H1 (cell line): ENCODE results near the gene ENDOU. TPM values are rescaled to one million over a fixed set of nuclear protein-coding genes. Genes with fewer than 3 reads are reported as not detected.

Experiments
- CTCF ChIA-PET: fragments of 300-600 bp; sonication (Branson Sonifier 250); formaldehyde crosslinking; loops from one replicate; lab custom pipeline; 2021; ENCODE audit not compliant: partially characterized antibody; lab: Charles Lee
- POLR2A ChIA-PET: fragments of 300-600 bp; sonication (Branson Sonifier 250); formaldehyde crosslinking; loops from one replicate; lab custom pipeline; 2021; ENCODE audit warnings: inconsistent platforms; ENCODE audit not compliant: partially characterized antibody; lab: Charles Lee
- DNase-seq, 2 experiments: peaks; one replicate each; pipeline versions ENCODE4 v3.0.0 to v3.0.0-alpha.2; 2010 to 2022; ENCODE audit warnings: low spot score in 2 of 2, low read depth in 1 of 2, mixed read lengths in 1 of 2
- FAIRE-seq: peaks from 2 replicates; lab custom pipeline; 2011; peaks lifted over from hg19 to GRCh38; lab: Jason Lieb, UNC
- H2AFZ ChIP-seq: 2 replicates; pipeline ENCODE4 v1.8.1; 2012; ENCODE audit warnings: low read length, inconsistent platforms
- H2AK5ac ChIP-seq: 2 replicates; pipeline ENCODE4 v1.6.1; 2013; ENCODE audit warnings: low read depth, low read length
- H2BK120ac ChIP-seq: replicated peaks from 2 replicates; pipeline ENCODE3; 2013; ENCODE audit warnings: low read depth, low read length, inconsistent platforms
- H2BK12ac ChIP-seq: 2 replicates; pipeline ENCODE4 v1.6.1; 2013; ENCODE audit warnings: low read depth, low read length
- H2BK15ac ChIP-seq: 2 replicates; pipeline ENCODE4 v1.6.1; 2013; ENCODE audit warnings: low read length
- H2BK20ac ChIP-seq: 2 replicates; pipeline ENCODE4 v1.6.1; 2013; ENCODE audit warnings: low read length
- H2BK5ac ChIP-seq: 2 replicates; pipeline ENCODE4 v1.6.1; 2013; ENCODE audit warnings: low read depth, low read length
- H3K14ac ChIP-seq: 2 replicates; pipeline ENCODE4 v1.6.1; 2013; ENCODE audit warnings: inconsistent platforms; ENCODE audit not compliant: insufficient read length
- H3K18ac ChIP-seq: 2 replicates; pipeline ENCODE4 v1.6.1; 2013; ENCODE audit warnings: low read length; ENCODE audit errors: extremely low read depth
- H3K23ac ChIP-seq: 2 replicates; pipeline ENCODE4 v1.6.1; 2013; ENCODE audit warnings: inconsistent platforms; ENCODE audit not compliant: insufficient read length
- H3K23me2 ChIP-seq: 2 replicates; pipeline ENCODE4 v1.6.1; 2013; ENCODE audit warnings: low read depth, low read length
- H3K27ac ChIP-seq: 2 replicates; pipeline ENCODE4 v1.6.1; 2011; ENCODE audit warnings: low read depth, low read length, inconsistent platforms
- H3K27me3 ChIP-seq, 4 experiments: replicated peaks in 1 of 4; 1 replicate in 1 of 4; 2 replicates in 3 of 4; pipeline versions ENCODE4 v1.6.1 to v1.8.1; 2011 to 2013; ENCODE audit warnings: low read length in 3 of 4, mild to moderate bottlenecking in 3 of 4, inconsistent platforms in 2 of 4, mixed read lengths in 2 of 4, moderate library complexity in 1 of 4; ENCODE audit not compliant: control insufficient read depth in 3 of 4, insufficient read depth in 3 of 4; ENCODE audit errors: extremely low read depth in 1 of 4
- H3K36me3 ChIP-seq, 4 experiments: 2 replicates each; pipeline versions ENCODE4 v1.6.1 to v1.8.1; 2011 to 2013; ENCODE audit warnings: mild to moderate bottlenecking in 4 of 4, low read length in 3 of 4, moderate library complexity in 2 of 4, control low read depth in 1 of 4, inconsistent platforms in 1 of 4; ENCODE audit not compliant: insufficient read depth in 4 of 4, control insufficient read depth in 2 of 4
- H3K4ac ChIP-seq: replicated peaks from 2 replicates; pipeline ENCODE3; 2013; ENCODE audit warnings: low read length, low read depth, mixed read lengths, inconsistent platforms; ENCODE audit not compliant: insufficient read length
- H3K4me1 ChIP-seq, 4 experiments: replicated peaks in 1 of 4; 1 replicate in 1 of 4; 2 replicates in 3 of 4; pipeline versions ENCODE4 v1.6.1 to v1.8.1; 2011 to 2013; ENCODE audit warnings: low read length in 3 of 4, inconsistent platforms in 2 of 4, mixed read lengths in 1 of 4; ENCODE audit not compliant: insufficient read depth in 4 of 4, control insufficient read depth in 3 of 4
- H3K4me2 ChIP-seq, 2 experiments: 2 replicates each; pipeline versions ENCODE4 v1.6.1 to v1.8.1; 2011 to 2013; ENCODE audit warnings: low read depth in 2 of 2, low read length in 2 of 2, control low read depth in 1 of 2, inconsistent platforms in 1 of 2, mild to moderate bottlenecking in 1 of 2; ENCODE audit not compliant: insufficient read depth in 1 of 2
- H3K4me3 ChIP-seq, 4 experiments: fragments of 200-600, 300-600 bp in 1 of 4; sonication (generic), shearing (Covaris generic), sonication (Bioruptor Twin) in 1 of 4; 2 replicates each; pipeline versions ENCODE4 v1.5.1 to v1.8.1; 2011 to 2016; ENCODE audit warnings: low read length in 4 of 4, low read depth in 3 of 4, control low read depth in 2 of 4, inconsistent platforms in 2 of 4, mild to moderate bottlenecking in 2 of 4, mixed read lengths in 1 of 4, moderate library complexity in 1 of 4; ENCODE audit not compliant: insufficient read depth in 2 of 4; ENCODE audit errors: extremely low read depth in 1 of 4
- H3K56ac ChIP-seq: replicated peaks from 2 replicates; pipeline ENCODE3; 2013; ENCODE audit warnings: low read depth, mild to moderate bottlenecking, mixed read lengths, low read length, inconsistent platforms; ENCODE audit not compliant: insufficient read length
- H3K79me1 ChIP-seq: 2 replicates; pipeline ENCODE4 v1.6.1; 2013; ENCODE audit warnings: low read depth, low read length, control low read depth
- H3K79me2 ChIP-seq, 2 experiments: 2 replicates each; pipeline versions ENCODE4 v1.6.1 to v1.8.1; 2012 to 2013; ENCODE audit warnings: low read length in 2 of 2, mild to moderate bottlenecking in 2 of 2, inconsistent platforms in 1 of 2; ENCODE audit not compliant: insufficient read depth in 2 of 2, control insufficient read depth in 1 of 2
- H3K9ac ChIP-seq, 4 experiments: replicated peaks in 1 of 4; 1 replicate in 1 of 4; 2 replicates in 3 of 4; pipeline versions ENCODE4 v1.6.1 to v1.8.1; 2011 to 2013; ENCODE audit warnings: low read depth in 3 of 4, low read length in 3 of 4, control low read depth in 2 of 4, mild to moderate bottlenecking in 2 of 4, moderate library complexity in 2 of 4, inconsistent platforms in 1 of 4; ENCODE audit errors: extremely low read depth in 1 of 4
- H3K9me3 ChIP-seq, 2 experiments: 2 replicates each; pipeline versions ENCODE4 v1.6.1 to v1.8.1; 2012 to 2013; ENCODE audit warnings: mild to moderate bottlenecking in 2 of 2, moderate library complexity in 2 of 2, control low read depth in 1 of 2, inconsistent platforms in 1 of 2, low read depth in 1 of 2, low read length in 1 of 2, mixed read lengths in 1 of 2; ENCODE audit not compliant: insufficient read depth in 2 of 2
- H4K20me1 ChIP-seq, 2 experiments: replicated peaks in 1 of 2; 2 replicates each; pipeline versions ENCODE3 to v1.8.1; 2011 to 2013; ENCODE audit warnings: inconsistent platforms in 2 of 2, low read length in 2 of 2, mild to moderate bottlenecking in 1 of 2; ENCODE audit not compliant: insufficient read depth in 2 of 2, control insufficient read depth in 1 of 2
- H4K5ac ChIP-seq: 2 replicates; pipeline ENCODE4 v1.6.1; 2013; ENCODE audit warnings: low read length, low read depth, mixed read lengths, inconsistent platforms; ENCODE audit not compliant: insufficient read length
- H4K8ac ChIP-seq: 2 replicates; pipeline ENCODE4 v1.8.0; 2013; ENCODE audit warnings: mild to moderate bottlenecking, moderate library complexity, low read length, inconsistent platforms; ENCODE audit not compliant: insufficient read depth; ENCODE audit errors: extremely low read depth
- H4K91ac ChIP-seq: replicated peaks from 2 replicates; pipeline ENCODE3; 2013; ENCODE audit warnings: low read length, mixed read lengths, inconsistent platforms; ENCODE audit not compliant: insufficient read length
- RAD21 ChIP-seq, 2 experiments: IDR thresholded peaks in 1 of 2; conservative IDR thresholded peaks in 1 of 2; 2 replicates each; pipeline ENCODE4 v1.6.1; 2011; ENCODE audit warnings: low read depth in 2 of 2, low read length in 2 of 2, improper control_type of control experiment in 1 of 2, inconsistent platforms in 1 of 2, mild to moderate bottlenecking in 1 of 2, moderate library complexity in 1 of 2
- RXRA ChIP-seq: IDR thresholded peaks from 2 replicates; pipeline ENCODE4 v1.6.1; 2011; ENCODE audit warnings: low read depth, mild to moderate bottlenecking, low read length, moderate library complexity; ENCODE audit not compliant: insufficient read depth
- SIN3A ChIP-seq, 2 experiments: IDR thresholded peaks in 1 of 2; conservative IDR thresholded peaks in 1 of 2; 2 replicates each; pipeline ENCODE4 v1.6.1; 2011 to 2012; ENCODE audit warnings: low read length in 2 of 2, improper control_type of control experiment in 1 of 2, low read depth in 1 of 2, mild to moderate bottlenecking in 1 of 2
- WGBS, 2 experiments: shearing (Covaris generic) in 1 of 2; methylation state at CpG; one replicate each; pipeline versions ENCODE4 v1.1.6 to v1.1.7; 2013 to 2015; ENCODE audit warnings: low lambda C conversion rate in 2 of 2, mixed read lengths in 2 of 2, inconsistent platforms in 1 of 2, low coverage in 1 of 2, missing lambda C conversion rate in 1 of 2; ENCODE audit not compliant: insufficient replicate concordance in 2 of 2, insufficient coverage in 1 of 2, insufficient read length in 1 of 2; ENCODE audit errors: extremely low coverage in 1 of 2, missing lambda C conversion rate in 1 of 2; 5-methylcytosine and 5-hydroxymethylcytosine counted together
- polyA plus RNA-seq, 7 experiments: library from polyadenylated mRNA; depleted of rRNA in 3 of 7; stranded (reverse) in 5 of 7; unstranded in 2 of 7; fragments of >200 nt in 5 of 7; fragments of 200-250 nt in 2 of 7; gene quantifications; 1 replicate in 5 of 7; 2 replicates in 1 of 7; 4 replicates in 1 of 7; pipeline versions ENCODE4 v1.2.1 to v1.2.3, GENCODE V29; 2011 to 2013; ENCODE audit warnings: missing spikeins in 2 of 7, mixed read lengths in 2 of 7
- total RNA-seq: library from RNA; stranded (reverse); fragmentation: NEBNext Ultra II Directional; extraction: Animal tissue kit (Norgen Biotek cat#: 25700); gene quantifications from 2 replicates; pipeline ENCODE4 v1.2.1, GENCODE V29; 2021

ENDOU gene
- total and polyA plus RNA-seq, 2 of the 8 experiments (the other 6 are each of a cell fraction or from before 2014, with no cell fraction given): not detected

- Histone ChIP-seq H3K79me1 (no peaks in the 10 kb centered on the region), H3K4me1 (no peaks in the 10 kb centered on the region), H4K91ac (no peak overlapping the region), H4K20me1 (no peaks in the 10 kb centered on the region), H3K36me3 (peaks cover 0 to 25% (median 6%) of the 10 kb centered on the region in 4 experiments; a peak in 3 of 8 replicates), H3K4me2 (no peak overlapping the region), H3K27ac (no peak overlapping the region), H2BK5ac (no peak overlapping the region), H2BK120ac (no peak overlapping the region), H2AK5ac (no peak overlapping the region), H3K14ac (no peak overlapping the region), H3K23ac (no peak overlapping the region), H4K8ac (no peak overlapping the region), H3K56ac (no peak overlapping the region), H3K27me3 (no peaks in the 10 kb centered on the region), H3K4me3 (no peak overlapping the region), H3K79me2 (no peaks in the 10 kb centered on the region), H2BK20ac (no peak overlapping the region), H3K9me3 (no peaks in the 10 kb centered on the region), H4K5ac (no peak overlapping the region), H3K9ac (no peak overlapping the region), H3K23me2 (no peaks in the 10 kb centered on the region), H2BK12ac (no peak overlapping the region), H2AFZ (no peak overlapping the region), H2BK15ac (no peak overlapping the region), H3K4ac (no peak overlapping the region), H3K18ac (no peak overlapping the region)
- ChIA-PET CTCF (interaction anchor here (0.5 kb wide), 1 partner anchor 20 kb away, joined by 3 read pairs; no protein-coding TSS in a partner anchor), POLR2A (no interaction called here)
- no peak for FAIRE-seq
- TF ChIP-seq SIN3A (conservative IDR thresholded peaks at IDR 0.05 in 1 of 2, IDR thresholded peaks at IDR 0.05 in 1 of 2; ENCODE audit: low read depth in 1 of 2, low read length in 2 of 2) (no peak), RXRA (no peak), RAD21 (IDR thresholded peaks at IDR 0.05 in 1 of 2, conservative IDR thresholded peaks at IDR 0.05 in 1 of 2; ENCODE audit: low read depth in 2 of 2, low read length in 2 of 2) (no peak)
- 91% methylated on average over 2 of the region's 2 CpGs; no CpG with 5 or more reads in 1 of the 2 experiments for WGBS, 2 experiments
- DNase-seq: no peak
These were observed 53.2 kb downstream of the ENDOU start for GRCh38 chr12:47672068-47672467.
